LNCaP clone FGC (cell line): ENCODE data around the gene LY6G6F.

ENCODE experiments used
- DNase-seq: peaks from one replicate; pipeline ENCODE4 v3.0.0-alpha.2; 2011; ENCODE audit warnings: low read depth
- H3K4me3 ChIP-seq: 2 replicates; pipeline ENCODE4 v1.5.1; 2011; ENCODE audit warnings: mild to moderate bottlenecking, low read depth, low read length, control low read depth
- CTCF ChIP-seq: IDR thresholded peaks from 2 replicates; pipeline ENCODE4 v1.5.1; 2012; ENCODE audit warnings: mild to moderate bottlenecking; ENCODE audit not compliant: control insufficient read depth, insufficient read depth; ENCODE audit errors: extremely low read depth

The LY6G6F gene

GRCh38 chr6:31732029-31732428, 25.4 kb downstream of the LY6G6F start:
- no peak overlapping the region for H3K4me3 ChIP-seq
- no peak for DNase-seq
- no peak for TF ChIP-seq CTCF

- no peak for TF ChIP-seq CTCF
- DNase-seq, result no peak
- H3K4me3 ChIP-seq, result no peak overlapping the region
These were observed 27.1 kb downstream of the LY6G6F start for GRCh38 chr6:31733734-31734133.

GRCh38 chr6:31734247-31734820, 27.7 kb downstream of the LY6G6F start:
- no peak for TF ChIP-seq CTCF
- DNase-seq, result no peak
- peak overlapping the region; percentile 94 for H3K4me3 ChIP-seq

GRCh38 chr6:31734821-31735406, 28.2 kb downstream of the LY6G6F start:
- no peak for TF ChIP-seq CTCF
- no peak for DNase-seq
- H3K4me3 ChIP-seq, result peak overlapping the region; percentile 94

GRCh38 chr6:31736021-31736767, 29.5 kb downstream of the LY6G6F start, which contains the start of gene CLIC1:
Gene CLIC1, minus strand, starts transcription at chr6:31736530. Its CDS starts 230 bp downstream, at chr6:31736300.
- peak within 1 kb of the TSS; percentile 94 for H3K4me3 ChIP-seq
- DNase-seq, result no peak
- TF ChIP-seq CTCF, result no peak

GRCh38 chr6:31736768-31737314, 30.2 kb downstream of the LY6G6F start:
- H3K4me3 ChIP-seq, result peak overlapping the region; percentile 94
- no peak for TF ChIP-seq CTCF
- DNase-seq, result no peak
